ENCODE measurements around the gene CDCA8.
"Not testable (repeated sequence)": the region's sequence is repeated elsewhere in the genome, so short reads cannot be mapped to it uniquely, and the experiment has no call there.

The CDCA8 gene

DNA sequence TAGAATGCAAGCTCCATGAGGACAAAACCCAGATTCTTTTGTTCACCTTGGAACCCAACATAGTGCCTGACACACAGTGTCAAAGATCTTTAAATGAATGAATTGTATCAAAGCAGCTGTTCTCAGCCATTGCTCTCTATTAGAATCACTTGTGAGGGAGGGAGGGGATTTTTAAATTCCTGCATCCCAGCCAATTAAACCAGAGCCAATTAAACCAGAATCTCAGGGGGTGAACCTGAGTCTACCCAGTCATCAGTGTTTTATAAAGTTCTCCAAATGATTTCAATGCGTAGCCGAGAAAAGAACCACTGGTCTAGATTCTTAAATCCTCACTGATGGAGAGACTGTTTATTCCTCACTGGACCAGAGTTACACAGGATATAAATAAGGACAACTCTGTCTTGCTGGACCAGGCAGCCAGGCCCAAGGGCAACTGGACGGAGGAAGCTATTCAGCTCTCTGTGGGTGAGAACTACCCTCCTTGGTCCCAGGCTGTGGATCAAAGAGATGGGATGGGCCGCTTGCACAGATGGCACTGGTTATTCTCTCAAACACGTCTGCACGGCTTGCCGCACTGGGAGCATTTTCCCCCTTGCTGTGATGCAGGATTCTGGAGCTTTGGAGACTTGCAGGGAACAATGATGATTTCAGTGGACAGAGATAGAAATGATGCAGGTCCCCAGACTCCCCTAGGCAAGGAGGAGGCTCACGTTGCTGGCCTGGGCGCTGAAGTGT, 20.0 kb upstream of the CDCA8 start:
- DNase-seq (ENCODE audit: extremely low read depth, low read depth), result no peak
- TF ChIP-seq, protein P1, sequence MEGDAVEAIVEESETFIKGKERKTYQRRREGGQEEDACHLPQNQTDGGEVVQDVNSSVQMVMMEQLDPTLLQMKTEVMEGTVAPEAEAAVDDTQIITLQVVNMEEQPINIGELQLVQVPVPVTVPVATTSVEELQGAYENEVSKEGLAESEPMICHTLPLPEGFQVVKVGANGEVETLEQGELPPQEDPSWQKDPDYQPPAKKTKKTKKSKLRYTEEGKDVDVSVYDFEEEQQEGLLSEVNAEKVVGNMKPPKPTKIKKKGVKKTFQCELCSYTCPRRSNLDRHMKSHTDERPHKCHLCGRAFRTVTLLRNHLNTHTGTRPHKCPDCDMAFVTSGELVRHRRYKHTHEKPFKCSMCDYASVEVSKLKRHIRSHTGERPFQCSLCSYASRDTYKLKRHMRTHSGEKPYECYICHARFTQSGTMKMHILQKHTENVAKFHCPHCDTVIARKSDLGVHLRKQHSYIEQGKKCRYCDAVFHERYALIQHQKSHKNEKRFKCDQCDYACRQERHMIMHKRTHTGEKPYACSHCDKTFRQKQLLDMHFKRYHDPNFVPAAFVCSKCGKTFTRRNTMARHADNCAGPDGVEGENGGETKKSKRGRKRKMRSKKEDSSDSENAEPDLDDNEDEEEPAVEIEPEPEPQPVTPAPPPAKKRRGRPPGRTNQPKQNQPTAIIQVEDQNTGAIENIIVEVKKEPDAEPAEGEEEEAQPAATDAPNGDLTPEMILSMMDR (IDR thresholded peaks at IDR 0.05; ENCODE audit: low read depth, low read length), result no peak

DNA sequence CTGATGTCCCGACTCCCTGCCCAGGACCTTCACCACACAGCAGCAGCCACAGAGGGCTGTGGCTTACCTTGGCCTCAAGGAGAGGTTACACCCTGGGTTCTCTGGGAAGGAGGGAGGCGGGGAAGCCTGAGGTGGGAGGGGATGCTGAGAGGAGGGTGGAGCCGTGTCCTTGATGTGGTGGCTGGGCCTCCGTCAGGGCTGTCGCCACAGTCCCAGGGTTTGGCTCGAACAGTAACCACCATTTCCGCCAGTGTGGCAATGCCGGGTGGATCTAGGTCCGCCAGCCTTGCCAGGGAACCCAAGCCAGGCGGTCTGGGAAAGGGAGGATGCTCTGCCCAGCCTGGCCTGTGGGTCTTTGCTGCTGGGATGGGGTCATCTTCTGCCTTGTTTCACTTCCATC, 18.4 kb upstream of the CDCA8 start:
- TF ChIP-seq, protein P1 (IDR thresholded peaks at IDR 0.05; ENCODE audit: low read depth, low read length), result no peak
- no peak for DNase-seq (ENCODE audit: extremely low read depth, low read depth)

DNA sequence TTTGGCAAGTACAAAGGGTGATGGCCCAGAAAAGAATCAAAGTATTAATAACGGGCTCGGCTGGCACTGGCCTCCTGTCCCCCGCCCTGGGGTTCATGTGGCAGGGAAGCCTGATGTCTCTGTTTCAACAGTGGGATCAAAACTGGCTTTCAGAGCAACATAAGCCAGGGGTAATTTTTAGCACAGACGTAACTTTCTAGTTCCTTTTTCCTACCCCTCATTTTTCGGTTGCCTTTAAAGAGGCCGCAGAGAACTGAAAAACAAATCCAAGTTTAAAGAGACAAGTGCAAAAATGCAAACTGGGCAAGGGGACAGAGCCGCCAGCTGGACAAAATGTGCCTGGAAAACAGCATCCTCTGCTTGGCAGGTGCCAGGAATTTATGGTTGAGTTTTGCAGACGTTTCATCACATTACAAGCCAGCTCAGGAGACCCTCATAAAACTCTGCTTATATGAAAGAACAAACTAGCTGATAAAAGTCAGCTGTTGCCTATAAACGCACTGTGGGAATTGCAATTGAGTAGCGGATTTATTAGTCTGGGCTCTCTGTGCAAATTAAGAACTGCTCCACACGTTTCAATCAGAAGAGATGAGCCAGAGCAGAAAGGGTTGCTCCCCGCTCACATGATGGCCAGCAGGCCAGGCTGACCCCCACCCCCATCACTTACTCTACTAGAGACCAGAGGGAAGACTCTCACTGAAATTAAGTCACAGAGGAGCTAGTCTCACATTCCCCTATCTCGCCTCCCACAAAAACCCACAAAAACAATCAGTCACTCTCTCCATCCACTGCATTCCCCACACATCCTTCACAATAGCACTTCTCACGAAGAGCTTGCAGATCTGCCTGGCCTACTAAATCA, 15.8 kb upstream of the CDCA8 start:
- DNase-seq (ENCODE audit: extremely low read depth, low read depth), result no peak
- TF ChIP-seq, protein P1 (IDR thresholded peaks at IDR 0.05; ENCODE audit: low read depth, low read length), result peak; percentile 9

DNA sequence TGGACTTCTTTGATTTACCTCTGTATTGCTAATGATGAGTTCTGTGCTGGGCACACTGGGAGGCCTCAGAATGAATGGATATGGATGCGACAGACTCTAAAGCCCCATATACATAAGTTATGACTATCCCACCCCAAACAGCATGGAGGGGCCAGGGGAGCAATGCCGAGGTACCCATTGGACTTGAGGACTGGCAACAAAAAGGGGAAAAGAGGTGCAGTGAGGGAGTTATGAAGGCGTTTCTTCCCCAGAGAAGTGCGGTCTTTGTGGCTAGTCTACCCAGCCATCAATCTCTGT, 15.2 kb upstream of the CDCA8 start:
- DNase-seq (ENCODE audit: extremely low read depth, low read depth), result no peak

DNA sequence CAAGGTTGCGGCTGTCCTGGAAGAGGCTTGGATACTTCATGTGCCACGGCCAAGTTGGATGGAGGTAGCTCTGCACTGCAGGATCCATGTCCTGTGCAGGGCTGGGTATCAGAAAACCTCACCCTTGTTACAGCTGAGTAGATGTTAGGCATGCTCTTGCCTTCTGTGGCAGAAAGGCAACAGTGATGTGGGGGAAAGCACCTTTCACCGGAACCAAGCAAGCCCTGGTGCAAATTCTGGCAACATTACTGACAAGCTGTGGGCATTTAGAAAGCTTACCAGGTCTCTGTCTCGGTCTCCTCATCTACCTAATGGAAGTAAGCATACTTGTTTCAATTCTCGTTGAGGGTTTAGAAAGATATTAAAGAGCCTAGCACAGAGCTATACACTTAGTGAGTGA, 14.5 kb upstream of the CDCA8 start:
- DNase-seq (ENCODE audit: extremely low read depth, low read depth), result no peak
- TF ChIP-seq, protein P1 (IDR thresholded peaks at IDR 0.05; ENCODE audit: low read depth, low read length), result no peak

More for the DNA sequence above, 15.2 kb upstream of the CDCA8 start:
- TF ChIP-seq, protein P1 (IDR thresholded peaks at IDR 0.05; ENCODE audit: low read depth, low read length), result no peak

DNA sequence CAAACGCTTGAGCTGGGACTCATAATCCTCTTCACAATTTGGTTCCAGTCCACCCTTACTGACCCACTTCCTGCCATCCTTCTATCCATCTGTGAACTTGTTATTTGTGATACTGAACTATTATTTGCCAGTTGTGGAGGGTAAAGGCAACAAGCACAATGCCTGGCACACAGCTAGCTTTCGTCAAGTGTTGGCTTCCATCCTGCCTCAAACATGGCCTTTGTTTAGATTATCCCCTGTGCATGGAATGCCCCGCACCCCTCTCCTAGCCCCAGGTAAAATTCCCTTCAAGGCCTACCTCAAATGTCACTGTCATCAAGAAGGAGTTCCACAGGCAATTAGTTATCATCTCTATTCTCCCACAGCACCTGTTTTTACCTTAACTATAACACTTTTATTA, 11.4 kb upstream of the CDCA8 start:
- TF ChIP-seq, protein P1 (IDR thresholded peaks at IDR 0.05; ENCODE audit: low read depth, low read length), result no peak
- no peak for DNase-seq (ENCODE audit: extremely low read depth, low read depth)

DNA sequence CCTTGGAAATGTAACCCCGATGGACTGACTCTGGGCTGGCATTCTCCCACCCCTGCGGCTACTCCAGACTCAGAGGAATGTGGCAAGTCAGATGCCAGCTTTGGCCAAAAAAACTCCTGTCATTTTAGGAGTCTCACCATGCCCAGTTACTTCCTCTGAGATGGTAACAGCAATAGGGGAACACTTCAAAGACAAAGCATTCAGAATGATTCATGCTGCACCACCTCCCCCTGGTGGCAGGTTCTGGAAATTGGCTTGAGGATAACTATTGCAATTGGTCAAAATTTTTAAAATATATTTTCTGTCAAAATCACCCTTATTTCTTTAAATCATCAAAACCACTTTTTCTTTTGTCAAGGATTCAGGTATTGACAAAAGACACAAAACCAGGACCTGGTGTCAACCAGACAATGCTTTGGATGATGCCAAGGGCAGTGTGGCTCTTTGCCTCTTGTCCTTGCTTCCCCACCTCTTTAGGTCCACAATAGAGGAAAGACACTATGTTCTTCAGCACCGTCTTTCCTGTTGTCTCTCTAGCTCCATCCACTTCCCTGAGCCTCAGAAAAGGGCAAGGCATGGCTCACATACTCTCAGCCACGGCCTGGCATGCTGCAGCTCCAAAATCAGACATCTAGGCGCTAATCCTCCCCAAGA, 9.9 kb upstream of the CDCA8 start:
- DNase-seq (ENCODE audit: extremely low read depth, low read depth), result no peak
- TF ChIP-seq, protein P1 (IDR thresholded peaks at IDR 0.05; ENCODE audit: low read depth, low read length), result peak; percentile 79

DNA sequence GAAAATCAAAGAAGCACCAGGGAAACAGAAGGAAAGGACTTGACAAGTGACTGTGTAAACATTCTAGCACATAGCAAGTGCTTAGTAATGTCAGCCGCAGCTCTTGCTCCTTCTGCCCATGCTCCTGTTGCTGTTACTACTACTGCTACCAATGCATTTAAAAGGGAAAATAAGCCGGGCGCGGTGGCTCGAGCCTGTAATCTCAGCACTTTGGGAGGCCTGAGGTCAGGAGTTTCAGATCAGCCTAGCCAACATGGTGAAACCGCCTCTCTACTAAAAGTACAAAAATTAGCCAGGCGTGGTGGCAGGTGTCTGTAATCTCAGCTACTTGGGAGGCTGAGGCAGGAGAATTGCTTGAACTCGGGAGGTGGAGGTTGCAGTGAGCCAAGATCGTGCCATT, 8.1 kb upstream of the CDCA8 start:
- not testable (repeated sequence) for DNase-seq (ENCODE audit: extremely low read depth, low read depth)
